ENCODE data around the gene SENP7.
"Not testable (repeated sequence)": the region's sequence is repeated elsewhere in the genome, so short reads cannot be mapped to it uniquely, and the experiment has no call there.

Gene SENP7

GRCh38 chr3:101453961-101454360 is 59.1 kb downstream of the SENP7 start:
- Histone ChIP-seq H3K36me3 (ENCODE audit: control insufficient read depth, insufficient read depth, low read length) (no peaks in the 10 kb centered on the region; the same call in 1 of the 2 replicates), H3K4me3 (replicated peaks; ENCODE audit: low read depth, low read length) (no peak overlapping the region), H3K27me3 (replicated peaks; ENCODE audit: control insufficient read depth, insufficient read depth, low read length) (no peaks in the 10 kb centered on the region)
- no peak for DNase-seq (ENCODE audit: extremely low read depth, insufficient read length)
- TF ChIP-seq, protein P1, sequence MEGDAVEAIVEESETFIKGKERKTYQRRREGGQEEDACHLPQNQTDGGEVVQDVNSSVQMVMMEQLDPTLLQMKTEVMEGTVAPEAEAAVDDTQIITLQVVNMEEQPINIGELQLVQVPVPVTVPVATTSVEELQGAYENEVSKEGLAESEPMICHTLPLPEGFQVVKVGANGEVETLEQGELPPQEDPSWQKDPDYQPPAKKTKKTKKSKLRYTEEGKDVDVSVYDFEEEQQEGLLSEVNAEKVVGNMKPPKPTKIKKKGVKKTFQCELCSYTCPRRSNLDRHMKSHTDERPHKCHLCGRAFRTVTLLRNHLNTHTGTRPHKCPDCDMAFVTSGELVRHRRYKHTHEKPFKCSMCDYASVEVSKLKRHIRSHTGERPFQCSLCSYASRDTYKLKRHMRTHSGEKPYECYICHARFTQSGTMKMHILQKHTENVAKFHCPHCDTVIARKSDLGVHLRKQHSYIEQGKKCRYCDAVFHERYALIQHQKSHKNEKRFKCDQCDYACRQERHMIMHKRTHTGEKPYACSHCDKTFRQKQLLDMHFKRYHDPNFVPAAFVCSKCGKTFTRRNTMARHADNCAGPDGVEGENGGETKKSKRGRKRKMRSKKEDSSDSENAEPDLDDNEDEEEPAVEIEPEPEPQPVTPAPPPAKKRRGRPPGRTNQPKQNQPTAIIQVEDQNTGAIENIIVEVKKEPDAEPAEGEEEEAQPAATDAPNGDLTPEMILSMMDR (IDR thresholded peaks at IDR 0.05; ENCODE audit: insufficient read depth, low read length, poor library complexity, severe bottlenecking): no peak

DNA sequence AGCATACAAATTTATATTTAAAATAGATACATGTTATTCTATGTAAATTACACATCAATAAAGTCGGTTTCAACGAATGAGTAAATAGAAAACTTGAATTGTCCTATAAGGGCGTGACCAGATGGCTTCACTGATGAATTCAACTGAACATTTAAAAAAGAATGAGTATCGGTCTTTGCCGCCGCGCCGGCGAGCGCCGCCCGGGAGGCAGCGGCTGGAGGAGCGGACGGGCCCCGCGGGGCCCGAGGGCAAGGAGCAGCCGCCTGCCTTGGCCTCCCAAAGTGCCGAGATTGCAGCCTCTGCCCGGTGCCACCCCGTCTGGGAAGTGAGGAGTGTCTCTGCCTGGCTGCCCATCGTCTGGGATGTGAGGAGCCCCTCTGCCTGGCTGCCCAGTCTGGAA is 74.4 kb downstream of the SENP7 start:
- not testable (repeated sequence) for H3K4me3 ChIP-seq (replicated peaks; ENCODE audit: low read depth, low read length); H3K27me3 ChIP-seq (replicated peaks; ENCODE audit: control insufficient read depth, insufficient read depth, low read length); H3K36me3 ChIP-seq (ENCODE audit: control insufficient read depth, insufficient read depth, low read length); DNase-seq (ENCODE audit: extremely low read depth, insufficient read length)

DNA sequence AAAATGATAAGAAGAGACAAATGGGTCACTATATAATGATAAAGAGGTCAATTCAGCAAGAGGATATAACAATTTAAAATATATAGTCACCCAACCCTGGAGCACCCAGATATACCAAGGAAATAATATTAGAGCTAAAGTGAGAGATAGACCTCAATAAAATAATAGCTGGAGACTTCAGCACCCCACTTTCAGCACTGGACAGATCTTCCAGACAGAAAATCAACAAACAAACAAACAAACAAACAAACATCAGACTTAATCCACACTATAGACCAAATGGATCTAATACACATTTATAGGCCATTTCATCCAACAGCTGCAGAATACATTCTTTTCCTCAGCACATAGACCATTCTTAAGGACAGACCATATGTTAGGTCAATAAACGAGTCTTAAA is 79.4 kb downstream of the SENP7 start:
- Histone ChIP-seq H3K36me3 (ENCODE audit: control insufficient read depth, insufficient read depth, low read length) (no peaks in the 10 kb centered on the region), H3K4me3 (replicated peaks; ENCODE audit: low read depth, low read length) (no peak overlapping the region), H3K27me3 (replicated peaks; ENCODE audit: control insufficient read depth, insufficient read depth, low read length) (no peaks in the 10 kb centered on the region)
- no peak for DNase-seq (ENCODE audit: extremely low read depth, insufficient read length)
- TF ChIP-seq, protein P1 (IDR thresholded peaks at IDR 0.05; ENCODE audit: insufficient read depth, low read length, poor library complexity, severe bottlenecking): no peak

- no peak for DNase-seq (ENCODE audit: extremely low read depth, insufficient read length)
- TF ChIP-seq, protein P1 (IDR thresholded peaks at IDR 0.05; ENCODE audit: insufficient read depth, low read length, poor library complexity, severe bottlenecking): no peak
- H3K4me3 ChIP-seq (replicated peaks; ENCODE audit: low read depth, low read length): no peak overlapping the region
- no peaks in the 10 kb centered on the region for H3K36me3 ChIP-seq (ENCODE audit: control insufficient read depth, insufficient read depth, low read length)
- no peaks in the 10 kb centered on the region for H3K27me3 ChIP-seq (replicated peaks; ENCODE audit: control insufficient read depth, insufficient read depth, low read length)
Observed at GRCh38 chr3:101423984-101424888, 88.8 kb downstream of the SENP7 start.

DNA sequence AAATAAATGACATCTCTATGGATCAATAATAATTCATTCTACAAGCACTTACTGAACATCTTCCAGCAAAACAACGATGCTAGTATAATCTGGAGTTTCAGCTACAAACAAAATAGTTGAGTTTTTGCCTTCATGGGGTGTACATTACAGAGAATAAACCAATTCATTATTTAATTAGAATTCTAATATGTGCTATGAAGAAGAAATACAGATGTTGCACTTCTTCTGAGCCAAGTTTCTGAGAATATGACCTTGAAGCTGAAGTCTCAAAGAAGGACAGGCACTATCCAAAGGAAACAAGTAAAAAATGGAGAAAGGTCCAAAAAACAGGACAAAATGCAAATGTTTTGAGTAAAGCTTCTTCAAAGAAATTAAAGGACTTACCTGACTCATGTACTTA is 94.2 kb downstream of the SENP7 start:
- Histone ChIP-seq H3K27me3 (replicated peaks; ENCODE audit: control insufficient read depth, insufficient read depth, low read length) (no peaks in the 10 kb centered on the region), H3K36me3 (ENCODE audit: control insufficient read depth, insufficient read depth, low read length) (no peaks in the 10 kb centered on the region), H3K4me3 (replicated peaks; ENCODE audit: low read depth, low read length) (no peak overlapping the region)
- TF ChIP-seq, protein P1 (IDR thresholded peaks at IDR 0.05; ENCODE audit: insufficient read depth, low read length, poor library complexity, severe bottlenecking): no peak
- DNase-seq (ENCODE audit: extremely low read depth, insufficient read length): no peak

DNA sequence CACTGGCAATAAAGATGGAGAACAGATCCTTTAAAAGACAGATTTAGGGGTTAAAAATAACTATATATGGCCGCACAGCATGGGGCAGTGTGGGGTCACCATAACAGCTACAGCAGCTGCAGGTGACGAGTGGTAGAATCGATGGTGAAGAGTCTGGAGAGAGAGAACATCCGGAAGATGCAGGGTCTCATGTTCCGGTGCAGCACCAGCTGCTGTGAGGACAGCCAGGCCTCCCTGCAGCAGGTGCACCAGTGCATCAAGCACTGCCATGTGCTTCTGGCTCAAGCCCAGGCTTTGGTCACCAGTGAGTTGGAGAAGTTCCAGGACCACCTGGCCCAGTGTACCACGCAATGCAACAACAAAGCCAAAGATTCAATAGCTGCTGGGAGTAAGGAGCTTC is 98.9 kb downstream of the SENP7 start:
- no peak for DNase-seq (ENCODE audit: extremely low read depth, insufficient read length)
- Histone ChIP-seq H3K36me3 (ENCODE audit: control insufficient read depth, insufficient read depth, low read length) (no peaks in the 10 kb centered on the region), H3K4me3 (replicated peaks; ENCODE audit: low read depth, low read length) (no peak overlapping the region), H3K27me3 (replicated peaks; ENCODE audit: control insufficient read depth, insufficient read depth, low read length) (no peaks in the 10 kb centered on the region)
- TF ChIP-seq, protein P1 (IDR thresholded peaks at IDR 0.05; ENCODE audit: insufficient read depth, low read length, poor library complexity, severe bottlenecking): no peak
